ENCODE measurements around the gene TMEM184A. TPM values are rescaled to one million over a fixed set of nuclear protein-coding genes. Genes with fewer than 3 reads are reported as not detected.
A peak's percentile ranks its signal among the peaks of the same experiment; 100 is the strongest.

Gene TMEM184A
- total RNA-seq, 2 donors from 2014 or later = 0.28 TPM; not detected in 1

DNA sequence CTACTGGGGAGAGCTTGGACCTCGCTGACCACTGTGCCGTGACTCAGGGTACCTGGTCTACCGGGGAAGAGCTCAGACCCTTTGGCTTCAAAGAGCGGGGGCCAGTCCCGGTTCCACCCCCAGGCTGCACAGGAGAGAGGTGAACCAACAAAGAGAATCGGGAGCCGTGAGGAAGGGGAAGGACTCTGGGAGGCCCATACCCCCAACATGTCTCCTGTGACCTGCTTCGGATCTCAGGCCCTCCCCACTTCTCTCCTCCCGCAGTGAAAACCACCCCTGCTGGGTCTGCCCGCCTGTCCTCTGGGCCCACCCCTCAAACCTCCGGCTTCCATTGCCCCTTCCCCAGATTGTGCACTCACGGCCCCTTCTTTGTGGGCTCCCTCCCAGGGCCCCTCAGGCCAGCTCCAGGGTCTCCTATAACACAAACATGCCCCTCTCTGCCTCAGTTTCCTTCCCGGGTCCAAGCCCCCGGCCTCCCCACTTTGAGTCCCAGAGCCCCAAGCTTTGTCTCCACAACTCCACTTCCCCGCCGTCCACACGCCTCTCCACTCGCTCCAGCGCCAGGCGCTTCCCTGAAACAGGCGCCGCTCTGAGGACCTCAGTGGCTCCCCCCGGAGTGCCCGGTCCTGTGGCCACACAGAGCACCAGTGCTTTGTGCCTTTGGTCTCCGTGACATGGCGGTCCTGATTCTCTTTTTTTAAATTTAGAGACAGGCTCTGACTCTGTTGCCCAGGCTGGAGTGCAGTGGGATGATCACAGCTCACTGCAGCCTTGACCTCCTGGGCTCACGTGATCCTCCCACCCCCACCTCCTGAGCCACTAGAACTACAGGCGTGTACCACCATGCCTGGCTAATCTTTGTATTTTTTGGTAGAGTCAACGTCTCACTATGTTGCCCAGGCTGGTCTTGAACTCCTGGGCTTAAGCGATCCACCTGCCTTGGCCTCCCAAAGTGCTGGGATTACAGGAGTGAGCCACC lies 44.3 kb downstream of the TMEM184A start:
- no peaks in the 10 kb centered on the region for H3K9me3 ChIP-seq
- DNase-seq (ENCODE audit: low spot score) = no peak

DNA sequence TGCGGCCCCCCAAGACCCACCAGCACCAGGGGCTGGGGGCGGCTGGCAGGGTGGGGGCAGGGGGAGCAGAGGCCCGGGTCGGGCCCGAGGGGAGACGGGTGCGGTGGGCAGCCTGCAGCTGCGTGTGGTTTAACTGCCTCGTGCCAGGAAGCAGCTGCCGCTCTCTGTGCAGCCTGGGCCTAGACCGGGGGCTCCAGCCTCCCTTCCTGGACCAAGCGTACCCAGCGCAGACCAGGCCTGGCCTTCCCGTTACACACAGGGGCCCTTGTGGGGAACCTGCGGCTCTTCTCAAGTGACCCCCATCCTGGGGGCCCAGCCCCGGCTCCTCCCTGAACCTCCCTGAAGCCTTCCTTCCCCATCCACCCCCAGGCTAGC lies 45.2 kb downstream of the TMEM184A start:
- DNase-seq (ENCODE audit: low spot score) = no peak

More for the DNA sequence above, 44.3 kb downstream of the TMEM184A start:
- TF ChIP-seq, protein P1, sequence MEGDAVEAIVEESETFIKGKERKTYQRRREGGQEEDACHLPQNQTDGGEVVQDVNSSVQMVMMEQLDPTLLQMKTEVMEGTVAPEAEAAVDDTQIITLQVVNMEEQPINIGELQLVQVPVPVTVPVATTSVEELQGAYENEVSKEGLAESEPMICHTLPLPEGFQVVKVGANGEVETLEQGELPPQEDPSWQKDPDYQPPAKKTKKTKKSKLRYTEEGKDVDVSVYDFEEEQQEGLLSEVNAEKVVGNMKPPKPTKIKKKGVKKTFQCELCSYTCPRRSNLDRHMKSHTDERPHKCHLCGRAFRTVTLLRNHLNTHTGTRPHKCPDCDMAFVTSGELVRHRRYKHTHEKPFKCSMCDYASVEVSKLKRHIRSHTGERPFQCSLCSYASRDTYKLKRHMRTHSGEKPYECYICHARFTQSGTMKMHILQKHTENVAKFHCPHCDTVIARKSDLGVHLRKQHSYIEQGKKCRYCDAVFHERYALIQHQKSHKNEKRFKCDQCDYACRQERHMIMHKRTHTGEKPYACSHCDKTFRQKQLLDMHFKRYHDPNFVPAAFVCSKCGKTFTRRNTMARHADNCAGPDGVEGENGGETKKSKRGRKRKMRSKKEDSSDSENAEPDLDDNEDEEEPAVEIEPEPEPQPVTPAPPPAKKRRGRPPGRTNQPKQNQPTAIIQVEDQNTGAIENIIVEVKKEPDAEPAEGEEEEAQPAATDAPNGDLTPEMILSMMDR (IDR thresholded peaks at IDR 0.05) = no peak
- no peaks in the 10 kb centered on the region for H3K36me3 ChIP-seq
- no peak overlapping the region for H3K4me3 ChIP-seq
- H3K27ac ChIP-seq = peak overlapping the region in 1 of 2 donors; percentile 98
- peaks cover 0 to 24% of the 10 kb centered on the region in 2 donors for H3K4me1 ChIP-seq
- no peaks in the 10 kb centered on the region for H3K27me3 ChIP-seq

DNA sequence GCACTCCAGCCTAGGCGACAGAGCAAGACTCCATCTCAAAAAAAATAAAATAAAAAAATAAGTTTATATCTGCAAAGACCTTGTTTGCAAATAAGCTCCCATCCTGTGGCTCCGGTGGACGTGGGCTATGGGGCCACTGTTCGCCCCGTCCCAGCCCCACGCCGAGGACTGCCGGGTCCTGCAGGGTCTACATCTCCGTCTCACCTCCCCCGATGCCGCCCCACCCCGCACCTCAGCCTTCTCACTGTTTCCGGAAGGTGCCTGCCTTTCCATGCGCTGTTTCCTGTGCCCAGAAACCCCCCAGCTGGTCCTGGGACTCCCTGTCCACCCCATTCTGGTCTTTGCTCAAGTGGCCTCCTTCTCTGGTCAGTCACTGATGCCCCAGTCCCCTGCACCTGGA lies 46.8 kb downstream of the TMEM184A start:
- no peak overlapping the region for H3K27ac ChIP-seq
- TF ChIP-seq, protein P1 (IDR thresholded peaks at IDR 0.05) = no peak
- H3K36me3 ChIP-seq = no peaks in the 10 kb centered on the region
- no peaks in the 10 kb centered on the region for H3K27me3 ChIP-seq
- H3K4me1 ChIP-seq = peaks cover 0 to 22% of the 10 kb centered on the region in 2 donors
- no peaks in the 10 kb centered on the region for H3K9me3 ChIP-seq
- no peak overlapping the region for H3K4me3 ChIP-seq
- DNase-seq (ENCODE audit: low spot score) = no peak

More for the DNA sequence above, 45.2 kb downstream of the TMEM184A start:
- H3K27me3 ChIP-seq = no peaks in the 10 kb centered on the region
- no peak overlapping the region for H3K4me3 ChIP-seq
- TF ChIP-seq, protein P1 (IDR thresholded peaks at IDR 0.05) = no peak
- H3K36me3 ChIP-seq = no peaks in the 10 kb centered on the region
- H3K9me3 ChIP-seq = no peaks in the 10 kb centered on the region
- peaks cover 0 to 26% of the 10 kb centered on the region in 2 donors for H3K4me1 ChIP-seq
- no peak overlapping the region for H3K27ac ChIP-seq

DNA sequence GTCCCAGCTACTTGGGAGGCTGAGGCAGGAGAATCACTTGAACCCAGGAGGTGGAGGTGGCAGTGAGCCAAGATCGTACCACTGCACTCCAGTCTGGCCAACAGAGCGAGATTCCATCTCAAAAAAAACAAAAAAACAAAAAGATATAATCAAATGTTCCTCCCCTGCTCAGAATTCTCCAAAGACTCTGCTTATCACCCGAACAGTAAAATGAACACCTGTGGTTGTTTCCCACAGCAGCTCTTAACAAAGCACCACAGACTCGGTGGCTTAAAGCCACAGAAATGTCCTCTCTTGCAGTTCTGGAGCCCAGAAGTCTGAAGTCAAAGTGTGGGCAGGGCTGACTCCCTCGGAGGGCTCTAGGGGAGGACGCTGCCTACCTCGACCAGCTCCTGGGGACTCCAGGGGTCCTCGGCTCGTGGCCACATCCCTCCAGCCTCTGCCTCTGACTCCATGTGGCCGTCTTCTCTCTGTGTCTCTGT lies 47.7 kb downstream of the TMEM184A start:
- TF ChIP-seq, protein P1 (IDR thresholded peaks at IDR 0.05) = no peak

DNA sequence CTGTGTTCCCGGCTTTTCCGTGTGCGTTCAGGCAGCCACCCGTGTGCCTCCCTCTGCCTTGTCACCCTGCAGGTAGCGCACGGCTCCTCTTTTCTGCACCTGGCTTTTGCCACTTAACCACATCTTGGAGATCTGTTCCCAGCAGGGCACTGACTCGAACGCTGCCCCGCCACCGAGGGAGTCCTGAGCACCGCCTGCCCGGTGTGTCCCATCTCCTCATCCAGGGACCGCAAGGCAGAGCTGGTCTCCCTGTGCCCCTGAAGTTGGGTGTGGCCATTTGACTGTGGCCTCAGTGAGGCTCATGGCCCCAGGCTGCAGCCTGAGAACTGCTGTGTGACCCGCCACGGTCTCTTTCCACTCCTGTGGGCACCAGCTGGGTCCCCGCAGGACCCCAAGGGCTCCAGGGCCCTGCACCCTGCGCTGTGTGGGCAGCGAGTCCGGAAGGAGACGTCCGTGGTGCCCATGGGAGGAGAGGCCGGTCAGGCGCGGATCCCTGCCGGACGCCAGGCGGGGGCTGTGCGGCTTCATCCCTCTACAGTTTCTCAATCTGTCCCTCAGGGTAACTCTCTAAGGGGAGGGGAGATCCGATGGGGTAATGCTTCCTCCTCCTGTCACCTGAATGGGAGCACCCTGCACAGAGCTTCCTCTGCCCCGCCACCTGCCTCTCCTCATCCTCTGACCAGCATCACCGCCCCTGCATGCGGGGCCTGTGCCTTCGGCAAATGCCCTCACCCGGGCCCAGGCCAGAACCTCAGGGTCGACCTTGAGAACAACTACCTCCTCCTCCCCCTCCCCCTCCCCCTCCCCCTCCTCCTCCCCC lies 50.1 kb downstream of the TMEM184A start:
- Histone ChIP-seq H3K4me1 (peaks cover 0 to 27% of the 10 kb centered on the region in 2 donors), H3K27me3 (no peaks in the 10 kb centered on the region), H3K4me3 (no peak overlapping the region), H3K9me3 (no peaks in the 10 kb centered on the region), H3K27ac (peak overlapping the region in 1 of 2 donors; percentile 4), H3K36me3 (peaks cover 11% of the 10 kb centered on the region)
- no peak for DNase-seq (ENCODE audit: low spot score)
- TF ChIP-seq, protein P1 (IDR thresholded peaks at IDR 0.05) = no peak

More for the DNA sequence above, 47.7 kb downstream of the TMEM184A start:
- Histone ChIP-seq H3K4me1 (peaks cover 0 to 18% of the 10 kb centered on the region in 2 donors), H3K36me3 (no peaks in the 10 kb centered on the region), H3K27me3 (no peaks in the 10 kb centered on the region), H3K9me3 (no peaks in the 10 kb centered on the region), H3K4me3 (no peak overlapping the region), H3K27ac (no peak overlapping the region)
- no peak for DNase-seq (ENCODE audit: low spot score)
